RCC 7860 (cell line): Measurements from ENCODE around the gene CANT1.

Experiments used
- DNase-seq: peaks from one replicate; pipeline ENCODE4 v3.0.0-alpha.2; 2015; ENCODE audit warnings: low spot score
- FAIRE-seq: peaks from 2 replicates; lab custom pipeline; 2012; peaks lifted over from hg19 to GRCh38; lab: Jason Lieb, UNC

The CANT1 gene

GRCh38 chr17:78997881-78998280 is 11.7 kb downstream of the CANT1 start:
- no peak for DNase-seq
- no peak for FAIRE-seq

- DNase-seq = no peak
- no peak for FAIRE-seq
Measured at GRCh38 chr17:78997231-78997741, 12.3 kb downstream of the CANT1 start.

- FAIRE-seq = no peak
- DNase-seq = no peak
Measured at GRCh38 chr17:78996781-78997201, 12.8 kb downstream of the CANT1 start.

- FAIRE-seq (no peak), DNase-seq (no peak)
Measured at GRCh38 chr17:78995761-78996451, 13.7 kb downstream of the CANT1 start.

GRCh38 chr17:78995022-78995760 is 14.4 kb downstream of the CANT1 start:
- DNase-seq (no peak), FAIRE-seq (no peak)

- no peak for DNase-seq
- no peak for FAIRE-seq
Measured at GRCh38 chr17:78993981-78994671, 15.4 kb downstream of the CANT1 start.

DNA sequence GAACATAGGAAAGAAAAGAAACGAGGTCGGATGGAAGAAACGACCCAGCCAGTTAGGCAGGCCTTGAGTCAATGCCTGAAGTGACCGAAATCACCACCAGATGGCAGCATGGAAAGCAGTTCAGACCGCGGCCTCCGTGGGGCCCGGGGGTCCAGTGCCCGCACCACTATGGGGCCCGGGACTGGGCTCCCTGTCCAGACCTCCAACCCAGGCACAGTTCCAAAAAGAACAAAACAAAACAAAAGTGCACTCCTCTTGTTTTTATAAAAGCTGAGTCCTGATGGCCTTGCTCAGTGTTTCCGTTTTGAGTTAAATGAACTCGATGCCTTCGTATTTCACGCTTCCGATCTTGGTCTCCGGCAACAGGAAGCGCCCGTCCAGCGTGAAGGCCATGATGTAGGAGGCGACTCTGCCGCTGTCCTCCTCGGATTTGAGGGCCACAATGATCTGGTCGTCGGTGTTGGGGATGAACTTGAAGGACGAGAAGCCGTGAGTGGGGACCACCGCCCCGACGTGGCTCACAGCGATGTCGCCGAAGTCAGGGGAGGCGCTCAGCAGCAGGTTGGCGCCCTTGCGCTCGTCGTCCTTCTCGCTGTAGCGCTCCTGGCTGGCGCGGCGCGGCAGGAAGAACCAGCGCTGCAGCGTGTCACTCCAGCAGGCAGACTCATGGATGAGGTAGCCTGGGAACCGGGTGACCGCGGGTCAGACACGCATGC is 16.2 kb downstream of the CANT1 start:
- DNase-seq (no peak), FAIRE-seq (no peak)

GRCh38 chr17:78992542-78993212 is 16.9 kb downstream of the CANT1 start:
- DNase-seq (no peak), FAIRE-seq (no peak)

DNA sequence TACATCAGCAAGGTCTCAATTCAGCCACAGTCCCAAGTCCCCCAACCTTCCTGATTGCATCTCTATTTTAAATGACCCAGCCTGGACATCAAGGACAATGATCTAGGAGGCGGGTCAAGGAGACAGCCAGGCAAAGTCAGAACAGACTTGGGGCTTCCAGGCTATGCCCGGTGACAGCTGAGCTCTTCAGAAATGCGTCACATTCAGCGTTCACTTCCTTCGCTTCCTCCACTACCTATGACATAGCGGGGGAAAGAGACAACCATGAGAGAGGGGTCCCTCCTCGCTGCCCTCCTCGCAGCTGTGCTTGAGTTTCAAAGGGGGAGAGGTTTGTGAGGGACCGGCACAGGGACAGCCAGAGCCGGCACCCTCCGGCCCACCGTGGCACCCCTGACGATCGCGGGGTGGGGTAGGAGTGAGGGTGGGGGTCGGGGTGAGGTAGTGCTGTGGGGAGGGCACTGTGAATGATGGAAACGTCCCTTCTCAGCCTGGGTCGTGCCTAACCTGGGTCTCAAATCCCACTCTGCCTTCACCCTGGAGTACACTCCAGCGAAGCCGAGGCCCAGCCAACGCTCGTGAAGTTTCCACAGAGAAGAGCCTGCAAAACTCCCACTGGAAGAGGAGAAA is 17.5 kb downstream of the CANT1 start:
- DNase-seq (no peak), FAIRE-seq (no peak)

DNA sequence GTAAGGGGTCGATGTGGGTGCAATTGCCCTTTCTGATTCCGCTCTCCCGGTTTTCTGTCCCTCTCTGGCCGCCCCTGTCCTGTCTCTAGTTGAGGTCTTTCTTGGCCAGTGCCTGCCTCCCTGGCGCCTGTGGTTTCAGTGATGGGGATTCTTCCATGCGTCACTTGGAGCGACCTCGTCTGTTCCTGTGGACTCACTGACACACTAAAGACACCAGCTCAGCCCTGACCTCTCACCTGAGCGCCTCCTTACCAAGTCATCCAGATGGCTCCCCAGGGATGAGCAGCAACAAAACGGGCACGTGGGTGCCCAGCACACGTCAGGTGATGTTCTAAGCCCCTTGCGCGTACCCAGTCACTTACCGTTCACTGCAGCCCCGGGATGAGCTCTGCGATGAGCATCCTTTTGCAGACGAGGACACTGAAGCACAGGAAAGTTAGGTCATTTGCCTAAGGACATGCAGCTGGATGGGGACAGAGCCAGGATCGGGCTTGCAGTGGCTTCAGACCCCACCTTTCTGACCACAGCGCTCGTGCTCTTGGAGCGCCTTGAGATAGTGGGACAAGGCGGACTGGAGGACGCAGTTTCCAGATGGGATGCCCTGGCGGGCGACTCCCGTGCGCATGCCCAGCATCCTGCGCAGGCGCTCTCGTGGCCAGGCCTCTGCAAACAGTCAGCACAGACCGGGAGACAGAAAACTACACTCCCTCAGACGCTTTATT is 18.4 kb downstream of the CANT1 start:
- FAIRE-seq (no peak), DNase-seq (no peak)

DNA sequence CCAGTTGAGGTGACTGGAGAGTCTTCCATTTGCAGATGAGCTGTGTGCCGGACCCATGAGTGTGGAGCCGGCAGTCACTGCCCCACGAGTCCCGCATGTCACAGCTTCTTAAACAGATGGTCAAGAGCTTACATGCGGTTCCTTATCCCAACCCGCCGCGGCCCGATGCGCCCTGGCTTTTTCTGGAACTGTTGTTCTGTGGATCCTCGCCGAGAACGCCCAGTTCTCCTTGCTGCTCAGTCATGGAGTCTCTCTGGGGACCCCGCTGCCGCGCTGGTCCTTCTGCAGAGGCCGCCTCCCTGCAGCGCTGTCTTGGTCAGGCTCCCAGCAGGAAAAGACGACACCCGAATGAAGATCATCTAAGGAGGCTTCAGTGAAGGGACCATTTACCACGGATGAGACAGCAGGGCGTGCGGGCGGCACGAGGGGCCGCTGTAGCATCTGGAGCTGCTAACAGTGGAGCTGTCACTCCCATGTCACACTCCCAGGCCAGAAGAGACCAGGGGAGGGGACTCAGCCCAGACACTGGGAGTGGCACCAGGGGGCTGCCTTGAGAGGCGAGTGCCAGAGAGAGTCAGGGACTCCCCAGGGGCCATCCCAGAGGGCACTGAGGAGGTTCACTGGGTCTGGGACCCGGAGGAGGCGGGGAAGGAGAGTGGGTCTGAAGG is 19.1 kb downstream of the CANT1 start:
- FAIRE-seq (no peak), DNase-seq (no peak)

DNA sequence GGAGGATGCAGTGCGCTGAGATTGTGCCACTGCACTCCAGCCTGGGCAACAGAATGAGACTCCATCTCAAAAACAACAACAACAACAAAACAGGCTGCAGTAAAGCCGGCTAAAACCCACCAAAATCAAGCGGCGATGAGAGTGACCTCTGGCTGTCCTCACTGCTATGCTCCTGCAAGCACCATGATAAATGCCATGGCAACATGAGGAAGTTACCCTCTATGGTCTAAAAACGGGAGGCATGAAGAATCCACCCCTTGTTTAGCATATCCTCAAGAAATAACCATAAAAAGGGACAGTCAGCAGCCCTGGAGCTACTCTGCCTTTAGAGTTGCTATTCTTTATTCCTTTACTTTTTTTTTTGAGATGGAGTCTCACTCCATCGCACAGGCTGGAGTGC is 21.4 kb downstream of the CANT1 start:
- no peak for FAIRE-seq

DNA sequence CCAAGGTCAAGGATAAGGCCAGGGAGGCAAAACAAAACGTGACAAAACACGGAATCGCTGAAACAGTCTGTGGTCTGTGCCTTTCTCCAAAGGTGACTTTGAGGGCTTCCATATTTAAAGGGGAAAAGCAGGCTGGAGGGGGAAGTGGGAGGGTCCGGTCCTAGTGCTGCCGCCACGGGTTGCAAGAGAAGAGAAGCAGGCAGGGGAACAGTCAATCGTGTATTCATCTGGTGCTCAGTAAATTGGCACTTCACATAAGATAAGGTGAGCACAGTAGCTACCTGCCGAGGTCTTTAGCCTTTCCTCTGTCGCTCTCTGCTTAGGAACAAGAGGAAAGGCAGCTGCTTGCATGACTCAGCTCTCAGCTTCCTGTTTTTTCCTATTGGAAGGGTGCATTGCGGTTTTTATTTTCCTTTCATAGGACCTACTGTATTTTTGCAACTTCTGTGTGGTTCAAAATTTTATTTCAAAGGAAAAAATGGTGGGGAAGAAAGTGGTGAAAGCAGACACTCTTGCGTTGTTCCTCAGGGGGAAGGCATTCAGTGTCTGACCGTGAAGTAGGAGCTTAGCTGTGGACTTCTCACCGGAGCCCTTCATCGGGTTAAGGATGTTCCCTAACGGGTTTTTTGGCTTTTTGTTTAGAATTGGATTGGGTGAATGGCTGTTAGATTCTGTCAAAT is 22.8 kb downstream of the CANT1 start:
- peak; percentile 43 for FAIRE-seq
- peak; percentile 27 for DNase-seq

More for the DNA sequence above, 21.4 kb downstream of the CANT1 start:
- DNase-seq = no peak

DNA sequence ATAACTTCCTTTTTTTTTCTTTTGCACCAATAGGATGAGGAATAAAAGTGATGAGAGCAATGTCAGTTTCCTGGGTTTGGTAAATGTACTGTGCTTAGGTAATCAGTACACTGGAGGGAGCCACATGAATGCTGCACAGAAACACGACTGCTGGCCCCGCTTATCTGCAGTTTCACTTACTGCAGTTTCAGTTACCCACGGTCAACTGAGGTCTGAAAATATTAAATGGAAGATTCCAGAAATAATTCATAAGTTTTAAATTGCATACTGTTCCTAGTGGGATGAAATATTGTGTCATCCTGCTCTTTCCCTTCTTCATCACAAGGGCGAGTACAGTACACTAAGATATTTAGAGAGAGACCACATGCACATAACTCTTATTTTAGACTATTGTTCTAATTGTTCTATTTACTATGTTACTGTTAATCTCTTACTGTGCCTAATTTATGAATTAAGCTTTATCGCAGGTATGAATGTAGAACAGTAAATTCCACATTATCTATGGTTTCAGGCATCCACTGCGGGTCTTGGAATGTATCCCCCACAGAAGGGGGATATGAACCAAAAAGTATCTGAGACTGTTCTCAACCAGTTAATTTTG is 23.4 kb downstream of the CANT1 start:
- DNase-seq (no peak), FAIRE-seq (no peak)

DNA sequence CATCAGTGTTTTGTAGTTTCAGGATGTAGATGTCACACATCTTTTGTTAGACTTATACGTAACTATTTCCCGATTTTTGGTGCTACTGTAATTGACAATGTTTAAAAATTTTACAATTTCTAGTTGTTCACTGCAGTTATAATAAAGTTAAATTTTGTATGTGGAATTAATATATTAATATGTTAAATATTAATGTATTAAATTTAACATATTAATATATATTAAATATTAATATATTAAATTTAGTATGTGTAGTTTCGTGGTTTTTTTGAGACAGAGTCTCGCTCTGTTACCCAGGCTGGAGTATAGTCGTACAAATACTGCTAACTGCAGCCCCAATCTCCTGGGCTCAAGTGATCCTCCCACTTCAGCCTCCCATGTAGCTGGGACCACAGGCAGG is 24.2 kb downstream of the CANT1 start:
- no peak for DNase-seq
- FAIRE-seq = no peak

GRCh38 chr17:78981010-78981888 is 28.3 kb downstream of the CANT1 start:
- no peak for FAIRE-seq
- DNase-seq = no peak

DNA sequence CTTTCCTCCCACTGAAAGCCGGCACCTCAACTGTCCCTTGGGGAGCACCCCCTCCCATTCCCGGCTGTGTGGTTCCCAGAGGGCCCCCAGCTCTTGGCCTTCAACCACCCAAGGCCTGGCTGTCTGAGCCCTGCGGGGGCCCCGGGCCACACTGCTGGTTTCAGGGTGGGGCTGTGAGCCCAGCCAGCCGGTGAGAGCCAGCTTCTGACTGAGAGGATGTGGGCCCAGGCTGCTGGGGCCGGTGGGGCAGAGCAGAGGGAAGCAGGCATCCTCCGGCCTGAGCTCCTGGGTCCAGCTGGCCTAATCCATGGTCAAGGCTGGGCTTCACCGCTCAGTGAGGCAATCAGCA is 29.0 kb downstream of the CANT1 start:
- no peak for FAIRE-seq
- no peak for DNase-seq
